ENCODE data around the gene GRSF1. TPM values are rescaled to one million over a fixed set of nuclear protein-coding genes. Genes with fewer than 3 reads are reported as not detected.
"Not testable (repeated sequence)": the region's sequence is repeated elsewhere in the genome, so short reads cannot be mapped to it uniquely, and the experiment has no call there.

GRSF1 gene
- total RNA-seq, 1 experiment from 2014 or later = 100 TPM

GRCh38 chr4:70842761-70843435, 3.2 kb upstream of the GRSF1 start:
- Histone ChIP-seq H3K4me1 (replicated peaks) (no peaks in the 10 kb centered on the region; the same call in 1 of the 2 replicates), H3K27me3 (replicated peaks) (no peaks in the 10 kb centered on the region), H3K9me3 (replicated peaks) (no peaks in the 10 kb centered on the region; the same call in 1 of the 2 replicates), H3K4me3 (no peak overlapping the region), H3K36me3 (peaks cover 8% of the 10 kb centered on the region), H3K27ac (no peak overlapping the region)
- no peak for DNase-seq (ENCODE audit: low read depth in 1 of 2, low spot score in 2 of 2)

- H3K9me3 ChIP-seq (replicated peaks) = no peaks in the 10 kb centered on the region; the same call in 1 of the 2 replicates
- H3K4me3 ChIP-seq = no peak overlapping the region
- H3K27me3 ChIP-seq (replicated peaks) = no peaks in the 10 kb centered on the region
- H3K36me3 ChIP-seq = peaks cover 9% of the 10 kb centered on the region
- DNase-seq (ENCODE audit: low read depth in 1 of 2, low spot score in 2 of 2) = no peak
- no peaks in the 10 kb centered on the region; the same call in 1 of the 2 replicates for H3K4me1 ChIP-seq (replicated peaks)
- no peak overlapping the region for H3K27ac ChIP-seq
Observed at GRCh38 chr4:70841951-70842350, 2.3 kb upstream of the GRSF1 start.

- Histone ChIP-seq H3K27me3 (replicated peaks) (no peaks in the 10 kb centered on the region), H3K36me3 (peaks cover 14% of the 10 kb centered on the region), H3K27ac (no peak overlapping the region), H3K4me3 (no peak overlapping the region), H3K9me3 (replicated peaks) (no peaks in the 10 kb centered on the region; the same call in 1 of the 2 replicates), H3K4me1 (replicated peaks) (no peaks in the 10 kb centered on the region; the same call in 1 of the 2 replicates)
- no peak for DNase-seq (ENCODE audit: low read depth in 1 of 2, low spot score in 2 of 2)
Observed at GRCh38 chr4:70841211-70841610, 1.5 kb upstream of the GRSF1 start.

- not testable (repeated sequence) for H3K4me3 ChIP-seq; H3K27me3 ChIP-seq (replicated peaks); H3K27ac ChIP-seq; DNase-seq (ENCODE audit: low read depth in 1 of 2, low spot score in 2 of 2); H3K9me3 ChIP-seq (replicated peaks); H3K4me1 ChIP-seq (replicated peaks)
- H3K36me3 ChIP-seq = peaks cover 19% of the 10 kb centered on the region
Observed at GRCh38 chr4:70840631-70841030, 941 bp upstream of the GRSF1 start.

GRCh38 chr4:70840137-70840536, 447 bp upstream of the GRSF1 start:
- peaks cover 22% of the 10 kb centered on the region for H3K36me3 ChIP-seq
- not testable (repeated sequence) for H3K4me3 ChIP-seq; H3K4me1 ChIP-seq (replicated peaks); H3K27ac ChIP-seq; H3K27me3 ChIP-seq (replicated peaks); H3K9me3 ChIP-seq (replicated peaks)
- peak; percentile 27 to 55 for DNase-seq (ENCODE audit: low read depth in 1 of 2, low spot score in 2 of 2)

GRCh38 chr4:70838666-70839588, 763 bp downstream of the GRSF1 start:
- peak; percentile 67 to 73 for DNase-seq (ENCODE audit: low read depth in 1 of 2, low spot score in 2 of 2)
- H3K27me3 ChIP-seq (replicated peaks) = no peaks in the 10 kb centered on the region
- H3K9me3 ChIP-seq (replicated peaks) = no peaks in the 10 kb centered on the region; the same call in 1 of the 2 replicates
- H3K4me1 ChIP-seq (replicated peaks) = no peaks in the 10 kb centered on the region; the same call in 1 of the 2 replicates
- peak overlapping the region; percentile 54 for H3K27ac ChIP-seq
- peak overlapping the region; percentile 97 for H3K4me3 ChIP-seq
- peaks cover 33% of the 10 kb centered on the region for H3K36me3 ChIP-seq

- Histone ChIP-seq H3K27me3 (replicated peaks) (no peaks in the 10 kb centered on the region), H3K4me3 (peak overlapping the region; percentile 97), H3K36me3 (peaks cover 39% of the 10 kb centered on the region), H3K9me3 (replicated peaks) (no peaks in the 10 kb centered on the region; the same call in 1 of the 2 replicates), H3K27ac (no peak overlapping the region), H3K4me1 (replicated peaks) (no peaks in the 10 kb centered on the region; the same call in 1 of the 2 replicates)
- peak in 1 of 2 experiments; percentile 4 for DNase-seq (ENCODE audit: low read depth in 1 of 2, low spot score in 2 of 2)
Observed at GRCh38 chr4:70838204-70838603, 1.5 kb downstream of the GRSF1 start.

- H3K9me3 ChIP-seq (replicated peaks) = no peaks in the 10 kb centered on the region; the same call in 1 of the 2 replicates
Observed at GRCh38 chr4:70836081-70836480, 3.6 kb downstream of the GRSF1 start.

GRCh38 chr4:70833675-70834074, 6.0 kb downstream of the GRSF1 start:
- Histone ChIP-seq H3K27me3 (replicated peaks) (no peaks in the 10 kb centered on the region), H3K4me1 (replicated peaks) (no peaks in the 10 kb centered on the region), H3K9me3 (replicated peaks) (no peaks in the 10 kb centered on the region), H3K4me3 (no peak overlapping the region), H3K27ac (no peak overlapping the region), H3K36me3 (peaks cover 63% of the 10 kb centered on the region)
- DNase-seq (ENCODE audit: low read depth in 1 of 2, low spot score in 2 of 2) = no peak

More at GRCh38 chr4:70836081-70836480, 3.6 kb downstream of the GRSF1 start:
- H3K36me3 ChIP-seq = peaks cover 57% of the 10 kb centered on the region
- H3K4me1 ChIP-seq (replicated peaks) = no peaks in the 10 kb centered on the region; the same call in 1 of the 2 replicates
- DNase-seq (ENCODE audit: low read depth in 1 of 2, low spot score in 2 of 2) = no peak
- no peak overlapping the region for H3K4me3 ChIP-seq
- no peaks in the 10 kb centered on the region for H3K27me3 ChIP-seq (replicated peaks)
- no peak overlapping the region for H3K27ac ChIP-seq

GRCh38 chr4:70831293-70831692, 8.4 kb downstream of the GRSF1 start:
- peaks cover 76% of the 10 kb centered on the region for H3K36me3 ChIP-seq

GRCh38 chr4:70830054-70830453, 9.6 kb downstream of the GRSF1 start:
- Histone ChIP-seq H3K36me3 (peaks cover 80% of the 10 kb centered on the region), H3K27me3 (replicated peaks) (no peaks in the 10 kb centered on the region), H3K9me3 (replicated peaks) (no peaks in the 10 kb centered on the region), H3K4me3 (no peak overlapping the region), H3K4me1 (replicated peaks) (no peaks in the 10 kb centered on the region), H3K27ac (no peak overlapping the region)
- no peak for DNase-seq (ENCODE audit: low read depth in 1 of 2, low spot score in 2 of 2)

More at GRCh38 chr4:70831293-70831692, 8.4 kb downstream of the GRSF1 start:
- H3K27ac ChIP-seq = no peak overlapping the region
- no peak overlapping the region for H3K4me3 ChIP-seq
- H3K27me3 ChIP-seq (replicated peaks) = no peaks in the 10 kb centered on the region
- no peaks in the 10 kb centered on the region for H3K9me3 ChIP-seq (replicated peaks)
- no peaks in the 10 kb centered on the region for H3K4me1 ChIP-seq (replicated peaks)
- DNase-seq (ENCODE audit: low read depth in 1 of 2, low spot score in 2 of 2) = no peak

GRCh38 chr4:70829492-70829891, 10.2 kb downstream of the GRSF1 start:
- H3K27ac ChIP-seq = no peak overlapping the region
- H3K4me1 ChIP-seq (replicated peaks) = no peaks in the 10 kb centered on the region
- DNase-seq (ENCODE audit: low read depth in 1 of 2, low spot score in 2 of 2) = no peak
- peaks cover 79% of the 10 kb centered on the region for H3K36me3 ChIP-seq
- no peaks in the 10 kb centered on the region for H3K27me3 ChIP-seq (replicated peaks)
- H3K9me3 ChIP-seq (replicated peaks) = no peaks in the 10 kb centered on the region
- H3K4me3 ChIP-seq = no peak overlapping the region

GRCh38 chr4:70829015-70829414, 10.7 kb downstream of the GRSF1 start:
- Histone ChIP-seq H3K4me1 (replicated peaks) (no peaks in the 10 kb centered on the region), H3K4me3 (no peak overlapping the region), H3K9me3 (replicated peaks) (no peaks in the 10 kb centered on the region), H3K27me3 (replicated peaks) (no peaks in the 10 kb centered on the region), H3K27ac (no peak overlapping the region), H3K36me3 (peaks cover 80% of the 10 kb centered on the region)
- DNase-seq (ENCODE audit: low read depth in 1 of 2, low spot score in 2 of 2) = no peak

- Histone ChIP-seq H3K4me1 (replicated peaks) (no peaks in the 10 kb centered on the region), H3K4me3 (no peak overlapping the region), H3K27ac (no peak overlapping the region), H3K27me3 (replicated peaks) (no peaks in the 10 kb centered on the region), H3K9me3 (replicated peaks) (no peaks in the 10 kb centered on the region), H3K36me3 (peaks cover 42% of the 10 kb centered on the region)
- DNase-seq (ENCODE audit: low read depth in 1 of 2, low spot score in 2 of 2) = no peak
Observed at GRCh38 chr4:70818921-70819320, 20.8 kb downstream of the GRSF1 start.

All from SJSA1 (cell line).